HEK293 (cell line): ENCODE results near the gene PSMC4.
A peak's percentile ranks its signal among the peaks of the same experiment; 100 is the strongest.

ENCODE experiments used
- CTCF ChIA-PET: fragments of 350-600 bp; formaldehyde crosslinking; extraction: SDS; loops from one replicate; lab custom pipeline; 2021; ENCODE audit warnings: antibody characterized with exemption; lab: Yijun Ruan, JAX
- POLR2A ChIA-PET: fragments of 300-600 bp; formaldehyde crosslinking; extraction: SDS; loops from one replicate; lab custom pipeline; 2020; ENCODE audit warnings: antibody characterized with exemption, inconsistent platforms; lab: Yijun Ruan, JAX
- H3K27ac ChIP-seq: fragments of 200-500 bp; sonication (Bioruptor generic); 2 replicates; pipeline ENCODE4 v1.5.1; 2014; ENCODE audit warnings: low read depth, low read length, control low read depth, inconsistent platforms; ENCODE audit errors: extremely low read depth
- H3K36me3 ChIP-seq, 2 experiments: fragments of 200-500 bp in 1 of 2; sonication (Bioruptor generic) in 1 of 2; 1 replicate in 1 of 2; 2 replicates in 1 of 2; pipeline ENCODE4 v1.5.1; 2014 to 2017; ENCODE audit warnings: inconsistent platforms in 2 of 2, low read length in 2 of 2; ENCODE audit not compliant: control insufficient read depth in 2 of 2, insufficient read depth in 1 of 2
- H3K4me1 ChIP-seq: fragments of 200-500 bp; sonication (Bioruptor generic); 2 replicates; pipeline ENCODE4 v1.5.1; 2014; ENCODE audit warnings: mild to moderate bottlenecking, low read length, inconsistent platforms; ENCODE audit not compliant: control insufficient read depth, insufficient read depth
- H3K4me3 ChIP-seq: 2 replicates; pipeline ENCODE4 v1.5.1; 2011; ENCODE audit warnings: low read depth, mild to moderate bottlenecking, control low read depth, low read length, moderate library complexity
- H3K9me3 ChIP-seq: fragments of 200-500 bp; sonication (Bioruptor generic); 2 replicates; pipeline ENCODE4 v1.5.1; 2014; ENCODE audit warnings: low read depth, low read length, inconsistent platforms; ENCODE audit not compliant: control insufficient read depth, insufficient read depth
- GLIS2 ChIP-seq: fragments of 450-650 bp; formaldehyde crosslinking; IDR thresholded peaks from 2 replicates; pipeline ENCODE4 v1.5.1; 2016; ENCODE audit warnings: missing biosample characterization, missing genetic modification characterization
- KLF16 ChIP-seq: fragments of 450-650 bp; formaldehyde crosslinking; IDR thresholded peaks from 2 replicates; pipeline ENCODE4 v1.5.1; 2017; ENCODE audit warnings: missing biosample characterization, missing genetic modification characterization
- MZF1 ChIP-seq: fragments of 450-650 bp; formaldehyde crosslinking; IDR thresholded peaks from 2 replicates; pipeline ENCODE4 v1.5.1; 2017; ENCODE audit warnings: missing biosample characterization, missing genetic modification characterization, borderline replicate concordance
- SETDB1 ChIP-seq: IDR thresholded peaks from one replicate; pipeline ENCODE4 v1.6.1; 2017; ENCODE audit warnings: mild to moderate bottlenecking, low read length, moderate library complexity, mixed read lengths; ENCODE audit not compliant: insufficient read length
- ZEB2 ChIP-seq: fragments of 450-650 bp; formaldehyde crosslinking; IDR thresholded peaks from 2 replicates; pipeline ENCODE4 v1.5.1; 2016; ENCODE audit warnings: missing biosample characterization, missing genetic modification characterization
- ZFP69B ChIP-seq: fragments of 450-650 bp; formaldehyde crosslinking; IDR thresholded peaks from 2 replicates; pipeline ENCODE4 v1.5.1; 2016; ENCODE audit warnings: missing biosample characterization, missing genetic modification characterization
- ZNF112 ChIP-seq: fragments of 450-650 bp; formaldehyde crosslinking; IDR thresholded peaks from 2 replicates; pipeline ENCODE4 v1.5.0; 2017; ENCODE audit warnings: missing biosample characterization, missing genetic modification characterization
- ZNF175 ChIP-seq: fragments of 450-650 bp; formaldehyde crosslinking; IDR thresholded peaks from 2 replicates; pipeline ENCODE4 v1.5.1; 2016; ENCODE audit warnings: missing biosample characterization, missing genetic modification characterization
- ZNF416 ChIP-seq: fragments of 450-650 bp; formaldehyde crosslinking; IDR thresholded peaks from 2 replicates; pipeline ENCODE4 v1.5.1; 2016; ENCODE audit warnings: missing biosample characterization, missing genetic modification characterization
- ZNF510 ChIP-seq: fragments of 450-650 bp; formaldehyde crosslinking; IDR thresholded peaks from 2 replicates; pipeline ENCODE4 v1.5.1; 2018; ENCODE audit warnings: mild to moderate bottlenecking, missing genetic modification characterization, missing biosample characterization; ENCODE audit not compliant: insufficient replicate concordance
- ZNF558 ChIP-seq: fragments of 450-650 bp; formaldehyde crosslinking; IDR thresholded peaks from 2 replicates; pipeline ENCODE4 v1.5.1; 2016; ENCODE audit warnings: missing biosample characterization, missing genetic modification characterization
- ZNF560 ChIP-seq: fragments of 450-650 bp; formaldehyde crosslinking; IDR thresholded peaks from 2 replicates; pipeline ENCODE4 v1.5.1; 2017; ENCODE audit warnings: missing biosample characterization, missing genetic modification characterization, borderline replicate concordance
- ZNF561 ChIP-seq: fragments of 450-650 bp; IDR thresholded peaks from 2 replicates; pipeline ENCODE4 v1.5.1; 2018; ENCODE audit warnings: missing biosample characterization, missing genetic modification characterization, borderline replicate concordance
- ZNF571 ChIP-seq: fragments of 450-650 bp; formaldehyde crosslinking; IDR thresholded peaks from 2 replicates; pipeline ENCODE4 v1.5.0; 2017; ENCODE audit warnings: missing biosample characterization, missing genetic modification characterization
- ZNF600 ChIP-seq: fragments of 450-650 bp; formaldehyde crosslinking; IDR thresholded peaks from 2 replicates; pipeline ENCODE4 v1.5.1; 2016; ENCODE audit warnings: missing biosample characterization, missing genetic modification characterization
- ZNF610 ChIP-seq: fragments of 450-650 bp; formaldehyde crosslinking; IDR thresholded peaks from 2 replicates; pipeline ENCODE4 v1.5.1; 2016; ENCODE audit warnings: missing biosample characterization, missing genetic modification characterization, borderline replicate concordance
- ZNF660 ChIP-seq: fragments of 450-650 bp; IDR thresholded peaks from 2 replicates; pipeline ENCODE4 v1.5.1; 2018; ENCODE audit warnings: missing biosample characterization, mild to moderate bottlenecking, missing genetic modification characterization
- ZNF677 ChIP-seq: fragments of 450-650 bp; IDR thresholded peaks from 2 replicates; pipeline ENCODE4 v1.5.0; 2018; ENCODE audit warnings: missing biosample characterization, mild to moderate bottlenecking, missing genetic modification characterization, moderate library complexity
- ZNF747 ChIP-seq: fragments of 450-650 bp; formaldehyde crosslinking; IDR thresholded peaks from 2 replicates; pipeline ENCODE4 v1.5.1; 2016; ENCODE audit warnings: missing biosample characterization, missing genetic modification characterization
- ZNF837 ChIP-seq: fragments of 450-650 bp; formaldehyde crosslinking; IDR thresholded peaks from 2 replicates; pipeline ENCODE4 v1.5.1; 2016; ENCODE audit warnings: missing biosample characterization, missing genetic modification characterization
- ZSCAN23 ChIP-seq: fragments of 450-650 bp; formaldehyde crosslinking; IDR thresholded peaks from 2 replicates; pipeline ENCODE4 v1.5.1; 2016; ENCODE audit warnings: missing biosample characterization, missing genetic modification characterization
- ZXDB ChIP-seq: fragments of 450-650 bp; formaldehyde crosslinking; IDR thresholded peaks from 2 replicates; pipeline ENCODE4 v1.5.1; 2016; ENCODE audit warnings: missing biosample characterization, missing genetic modification characterization
- TF ChIP-seq, protein P1 (sequence below): fragments of 450-650 bp; formaldehyde crosslinking; IDR thresholded peaks from 2 replicates; pipeline ENCODE4 v1.5.1; 2016; ENCODE audit warnings: missing biosample characterization, missing genetic modification characterization
- TF ChIP-seq, protein P2 (sequence below): fragments of 450-650 bp; formaldehyde crosslinking; IDR thresholded peaks from 2 replicates; pipeline ENCODE4 v1.5.1; 2016; ENCODE audit warnings: missing biosample characterization, missing genetic modification characterization
- TF ChIP-seq, protein P3 (sequence below): fragments of 450-650 bp; formaldehyde crosslinking; IDR thresholded peaks from 2 replicates; pipeline ENCODE4 v1.5.1; 2017; ENCODE audit warnings: missing biosample characterization, missing genetic modification characterization
- TF ChIP-seq, protein P4 (sequence below): fragments of 450-650 bp; IDR thresholded peaks from 2 replicates; pipeline ENCODE4 v1.5.1; 2018; ENCODE audit warnings: missing biosample characterization, missing genetic modification characterization
- TF ChIP-seq, protein P5 (sequence below): fragments of 450-650 bp; formaldehyde crosslinking; IDR thresholded peaks from 2 replicates; pipeline ENCODE4; 2016; ENCODE audit warnings: missing biosample characterization, missing genetic modification characterization
- TF ChIP-seq, protein P6 (sequence below): fragments of 450-650 bp; formaldehyde crosslinking; IDR thresholded peaks from 2 replicates; pipeline ENCODE4 v1.5.1; 2016; ENCODE audit warnings: missing biosample characterization, missing genetic modification characterization

Gene PSMC4

DNA sequence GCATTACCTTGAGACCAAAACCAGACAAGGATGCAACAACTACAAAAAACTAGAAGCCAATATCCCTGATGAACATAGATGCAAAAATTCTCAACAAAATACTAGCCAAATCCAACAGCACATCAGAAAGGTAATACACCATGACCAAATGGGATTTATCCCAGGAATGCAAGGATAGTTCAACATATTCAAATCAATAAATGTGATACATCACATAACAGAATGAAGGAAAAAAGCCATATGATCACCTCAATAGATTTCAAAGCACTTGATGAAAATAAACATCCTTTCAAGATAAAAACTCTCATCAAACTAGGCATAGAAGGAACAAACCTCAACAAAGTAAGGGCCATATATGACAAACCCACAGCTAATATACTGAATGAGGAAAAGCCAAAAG lies 15.7 kb downstream of the PSMC4 start:
- ChIA-PET POLR2A (interaction anchor here (2.3 to 4.1 kb wide), 2 partner anchors 9 to 16 kb away, joined by 8 to 20 read pairs; partner anchors contain the start of genes PSMC4 and ZNF546), CTCF (interaction anchor here (0.6 to 2.0 kb wide), 2 partner anchors 16 to 72 kb away, joined by 3 to 9 read pairs; partner anchors contain the start of gene PSMC4)
- H3K9me3 ChIP-seq, result peaks cover 34% of the 10 kb centered on the region
- H3K36me3 ChIP-seq, result peaks cover 22 to 43% of the 10 kb centered on the region in 2 experiments
- H3K27ac ChIP-seq, result no peak overlapping the region
- no peaks in the 10 kb centered on the region; the same call in 1 of the 2 replicates for H3K4me1 ChIP-seq
- H3K4me3 ChIP-seq, result no peak overlapping the region
- TF ChIP-seq ZNF571 (tag by site-specific recombination) (no peak), ZNF837 (tag by site-specific recombination) (no peak), ZNF610 (tag by site-specific recombination) (no peak), KLF16 (no peak), ZXDB (tag by site-specific recombination) (no peak), ZNF175 (tag by site-specific recombination) (no peak), ZNF747 (tag by site-specific recombination) (no peak), ZNF600 (no peak), ZNF677 (tag by site-specific recombination) (no peak), ZNF558 (tag by site-specific recombination) (0 out of 2 replicates have a peak, but pooled peaks have one; percentile 12), ZNF660 (tag by site-specific recombination) (no peak), ZSCAN23 (no peak), ZEB2 (no peak), ZFP69B (tag by site-specific recombination) (no peak; the same call in 1 of the 2 replicates), MZF1 (tag by site-specific recombination) (0 out of 2 replicates have a peak, but pooled peaks have one; percentile 22), ZNF510 (peak; percentile 3), ZNF416 (tag by site-specific recombination) (no peak), GLIS2 (tag by site-specific recombination) (no peak), ZNF561 (tag by site-specific recombination) (no peak), ZNF560 (no peak; the same call in 1 of the 2 replicates), SETDB1 (peak; percentile 56), ZNF112 (tag by site-specific recombination) (no peak)
- TF ChIP-seq, protein P1, sequence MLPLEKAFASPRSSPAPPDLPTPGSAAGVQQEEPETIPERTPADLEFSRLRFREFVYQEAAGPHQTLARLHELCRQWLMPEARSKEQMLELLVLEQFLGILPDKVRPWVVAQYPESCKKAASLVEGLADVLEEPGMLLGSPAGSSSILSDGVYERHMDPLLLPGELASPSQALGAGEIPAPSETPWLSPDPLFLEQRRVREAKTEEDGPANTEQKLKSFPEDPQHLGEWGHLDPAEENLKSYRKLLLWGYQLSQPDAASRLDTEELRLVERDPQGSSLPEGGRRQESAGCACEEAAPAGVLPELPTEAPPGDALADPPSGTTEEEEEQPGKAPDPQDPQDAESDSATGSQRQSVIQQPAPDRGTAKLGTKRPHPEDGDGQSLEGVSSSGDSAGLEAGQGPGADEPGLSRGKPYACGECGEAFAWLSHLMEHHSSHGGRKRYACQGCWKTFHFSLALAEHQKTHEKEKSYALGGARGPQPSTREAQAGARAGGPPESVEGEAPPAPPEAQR (tag by site-specific recombination), result no peak
- TF ChIP-seq, protein P2, sequence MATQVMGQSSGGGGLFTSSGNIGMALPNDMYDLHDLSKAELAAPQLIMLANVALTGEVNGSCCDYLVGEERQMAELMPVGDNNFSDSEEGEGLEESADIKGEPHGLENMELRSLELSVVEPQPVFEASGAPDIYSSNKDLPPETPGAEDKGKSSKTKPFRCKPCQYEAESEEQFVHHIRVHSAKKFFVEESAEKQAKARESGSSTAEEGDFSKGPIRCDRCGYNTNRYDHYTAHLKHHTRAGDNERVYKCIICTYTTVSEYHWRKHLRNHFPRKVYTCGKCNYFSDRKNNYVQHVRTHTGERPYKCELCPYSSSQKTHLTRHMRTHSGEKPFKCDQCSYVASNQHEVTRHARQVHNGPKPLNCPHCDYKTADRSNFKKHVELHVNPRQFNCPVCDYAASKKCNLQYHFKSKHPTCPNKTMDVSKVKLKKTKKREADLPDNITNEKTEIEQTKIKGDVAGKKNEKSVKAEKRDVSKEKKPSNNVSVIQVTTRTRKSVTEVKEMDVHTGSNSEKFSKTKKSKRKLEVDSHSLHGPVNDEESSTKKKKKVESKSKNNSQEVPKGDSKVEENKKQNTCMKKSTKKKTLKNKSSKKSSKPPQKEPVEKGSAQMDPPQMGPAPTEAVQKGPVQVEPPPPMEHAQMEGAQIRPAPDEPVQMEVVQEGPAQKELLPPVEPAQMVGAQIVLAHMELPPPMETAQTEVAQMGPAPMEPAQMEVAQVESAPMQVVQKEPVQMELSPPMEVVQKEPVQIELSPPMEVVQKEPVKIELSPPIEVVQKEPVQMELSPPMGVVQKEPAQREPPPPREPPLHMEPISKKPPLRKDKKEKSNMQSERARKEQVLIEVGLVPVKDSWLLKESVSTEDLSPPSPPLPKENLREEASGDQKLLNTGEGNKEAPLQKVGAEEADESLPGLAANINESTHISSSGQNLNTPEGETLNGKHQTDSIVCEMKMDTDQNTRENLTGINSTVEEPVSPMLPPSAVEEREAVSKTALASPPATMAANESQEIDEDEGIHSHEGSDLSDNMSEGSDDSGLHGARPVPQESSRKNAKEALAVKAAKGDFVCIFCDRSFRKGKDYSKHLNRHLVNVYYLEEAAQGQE (tag by site-specific recombination), result no peak
- TF ChIP-seq, protein P3, sequence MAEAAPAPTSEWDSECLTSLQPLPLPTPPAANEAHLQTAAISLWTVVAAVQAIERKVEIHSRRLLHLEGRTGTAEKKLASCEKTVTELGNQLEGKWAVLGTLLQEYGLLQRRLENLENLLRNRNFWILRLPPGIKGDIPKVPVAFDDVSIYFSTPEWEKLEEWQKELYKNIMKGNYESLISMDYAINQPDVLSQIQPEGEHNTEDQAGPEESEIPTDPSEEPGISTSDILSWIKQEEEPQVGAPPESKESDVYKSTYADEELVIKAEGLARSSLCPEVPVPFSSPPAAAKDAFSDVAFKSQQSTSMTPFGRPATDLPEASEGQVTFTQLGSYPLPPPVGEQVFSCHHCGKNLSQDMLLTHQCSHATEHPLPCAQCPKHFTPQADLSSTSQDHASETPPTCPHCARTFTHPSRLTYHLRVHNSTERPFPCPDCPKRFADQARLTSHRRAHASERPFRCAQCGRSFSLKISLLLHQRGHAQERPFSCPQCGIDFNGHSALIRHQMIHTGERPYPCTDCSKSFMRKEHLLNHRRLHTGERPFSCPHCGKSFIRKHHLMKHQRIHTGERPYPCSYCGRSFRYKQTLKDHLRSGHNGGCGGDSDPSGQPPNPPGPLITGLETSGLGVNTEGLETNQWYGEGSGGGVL (tag by site-specific recombination), result no peak
- TF ChIP-seq, protein P4, sequence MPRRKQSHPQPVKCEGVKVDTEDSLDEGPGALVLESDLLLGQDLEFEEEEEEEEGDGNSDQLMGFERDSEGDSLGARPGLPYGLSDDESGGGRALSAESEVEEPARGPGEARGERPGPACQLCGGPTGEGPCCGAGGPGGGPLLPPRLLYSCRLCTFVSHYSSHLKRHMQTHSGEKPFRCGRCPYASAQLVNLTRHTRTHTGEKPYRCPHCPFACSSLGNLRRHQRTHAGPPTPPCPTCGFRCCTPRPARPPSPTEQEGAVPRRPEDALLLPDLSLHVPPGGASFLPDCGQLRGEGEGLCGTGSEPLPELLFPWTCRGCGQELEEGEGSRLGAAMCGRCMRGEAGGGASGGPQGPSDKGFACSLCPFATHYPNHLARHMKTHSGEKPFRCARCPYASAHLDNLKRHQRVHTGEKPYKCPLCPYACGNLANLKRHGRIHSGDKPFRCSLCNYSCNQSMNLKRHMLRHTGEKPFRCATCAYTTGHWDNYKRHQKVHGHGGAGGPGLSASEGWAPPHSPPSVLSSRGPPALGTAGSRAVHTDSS (tag by site-specific recombination), result no peak
- TF ChIP-seq, protein P5, sequence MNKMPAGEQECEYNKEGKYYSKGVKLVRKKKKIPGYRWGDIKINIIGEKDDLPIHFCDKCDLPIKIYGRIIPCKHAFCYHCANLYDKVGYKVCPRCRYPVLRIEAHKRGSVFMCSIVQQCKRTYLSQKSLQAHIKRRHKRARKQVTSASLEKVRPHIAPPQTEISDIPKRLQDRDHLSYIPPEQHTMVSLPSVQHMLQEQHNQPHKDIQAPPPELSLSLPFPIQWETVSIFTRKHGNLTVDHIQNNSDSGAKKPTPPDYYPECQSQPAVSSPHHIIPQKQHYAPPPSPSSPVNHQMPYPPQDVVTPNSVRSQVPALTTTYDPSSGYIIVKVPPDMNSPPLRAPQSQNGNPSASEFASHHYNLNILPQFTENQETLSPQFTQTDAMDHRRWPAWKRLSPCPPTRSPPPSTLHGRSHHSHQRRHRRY (tag by site-specific recombination), result no peak
- TF ChIP-seq, protein P6, sequence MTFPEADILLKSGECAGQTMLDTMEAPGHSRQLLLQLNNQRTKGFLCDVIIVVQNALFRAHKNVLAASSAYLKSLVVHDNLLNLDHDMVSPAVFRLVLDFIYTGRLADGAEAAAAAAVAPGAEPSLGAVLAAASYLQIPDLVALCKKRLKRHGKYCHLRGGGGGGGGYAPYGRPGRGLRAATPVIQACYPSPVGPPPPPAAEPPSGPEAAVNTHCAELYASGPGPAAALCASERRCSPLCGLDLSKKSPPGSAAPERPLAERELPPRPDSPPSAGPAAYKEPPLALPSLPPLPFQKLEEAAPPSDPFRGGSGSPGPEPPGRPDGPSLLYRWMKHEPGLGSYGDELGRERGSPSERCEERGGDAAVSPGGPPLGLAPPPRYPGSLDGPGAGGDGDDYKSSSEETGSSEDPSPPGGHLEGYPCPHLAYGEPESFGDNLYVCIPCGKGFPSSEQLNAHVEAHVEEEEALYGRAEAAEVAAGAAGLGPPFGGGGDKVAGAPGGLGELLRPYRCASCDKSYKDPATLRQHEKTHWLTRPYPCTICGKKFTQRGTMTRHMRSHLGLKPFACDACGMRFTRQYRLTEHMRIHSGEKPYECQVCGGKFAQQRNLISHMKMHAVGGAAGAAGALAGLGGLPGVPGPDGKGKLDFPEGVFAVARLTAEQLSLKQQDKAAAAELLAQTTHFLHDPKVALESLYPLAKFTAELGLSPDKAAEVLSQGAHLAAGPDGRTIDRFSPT (tag by site-specific recombination), result no peak
